GM23338 (cell line): ENCODE data around the gene MYO16. TPM values are rescaled to one million over a fixed set of nuclear protein-coding genes. Genes with fewer than 3 reads are reported as not detected.

Experiments used
- CREB1 ChIP-seq: fragments of 250-450 bp; sonication (Bioruptor Pico); IDR thresholded peaks from 2 replicates; pipeline ENCODE4 v1.5.0; 2020; ENCODE audit warnings: low read depth, mild to moderate bottlenecking, moderate library complexity
- EZH2 ChIP-seq: fragments of 200-600 bp; sonication (generic); IDR thresholded peaks from one replicate; pipeline ENCODE4 v1.8.0; 2017; ENCODE audit warnings: antibody characterized with exemption, mild to moderate bottlenecking, low read depth; ENCODE audit not compliant: unreplicated experiment
- EZH2phosphoT487 ChIP-seq: fragments of 200-600 bp; sonication (generic); IDR thresholded peaks from one replicate; pipeline ENCODE4 v1.8.1; 2018; ENCODE audit warnings: antibody characterized with exemption; ENCODE audit not compliant: unreplicated experiment
- NANOG ChIP-seq: IDR thresholded peaks from 2 replicates; pipeline ENCODE4 v1.6.1; 2016; ENCODE audit warnings: antibody characterized with exemption, borderline replicate concordance
- POLR2AphosphoS5 ChIP-seq: IDR thresholded peaks from 2 replicates; pipeline ENCODE4 v1.6.1; 2016; ENCODE audit warnings: antibody characterized with exemption, low read depth
- STAT1 ChIP-seq: IDR thresholded peaks from one replicate; pipeline ENCODE4 v1.6.1; 2016; ENCODE audit warnings: antibody characterized with exemption; ENCODE audit not compliant: unreplicated experiment
- ZNF331 ChIP-seq: fragments of 250-450 bp; sonication (Bioruptor Pico); IDR thresholded peaks from 2 replicates; pipeline ENCODE4 v1.5.0; 2020; ENCODE audit warnings: low read depth, mild to moderate bottlenecking, moderate library complexity
- polyA plus RNA-seq: library from polyadenylated mRNA; unstranded; fragments of >200 nt; fragmentation: Nextera tagmentation; extraction: Ambion mirVana; gene quantifications from 2 replicates; pipeline ENCODE4 v1.2.1, GENCODE V29; 2016
- total RNA-seq: library from RNA; depleted of rRNA; stranded (reverse); fragments of >200 nt; shearing (Covaris generic); gene quantifications from 2 replicates; pipeline ENCODE4 v1.2.3, GENCODE V29; 2014
- TF ChIP-seq, protein P1 (sequence below): fragments of 250-450 bp; sonication (Bioruptor Pico); IDR thresholded peaks from 2 replicates; pipeline ENCODE4 v1.5.0; 2020; ENCODE audit warnings: mild to moderate bottlenecking, moderate library complexity
- TF ChIP-seq, protein P2 (sequence below): IDR thresholded peaks from 2 replicates; pipeline ENCODE4 v1.6.1; 2016; ENCODE audit warnings: antibody characterized with exemption
- TF ChIP-seq, protein P3 (sequence below), 2 experiments: fragments of 200-600 bp in 1 of 2; sonication (generic) in 1 of 2; conservative IDR thresholded peaks; 2 replicates each; pipeline versions ENCODE4 v1.5.1 to v1.6.1; 2016 to 2017; ENCODE audit warnings: antibody characterized with exemption in 2 of 2, low read depth in 2 of 2, mild to moderate bottlenecking in 2 of 2, moderate library complexity in 1 of 2

The MYO16 gene
- total and polyA plus RNA-seq, 2 experiments from 2014 or later, result 0.10 to 0.13 TPM

DNA sequence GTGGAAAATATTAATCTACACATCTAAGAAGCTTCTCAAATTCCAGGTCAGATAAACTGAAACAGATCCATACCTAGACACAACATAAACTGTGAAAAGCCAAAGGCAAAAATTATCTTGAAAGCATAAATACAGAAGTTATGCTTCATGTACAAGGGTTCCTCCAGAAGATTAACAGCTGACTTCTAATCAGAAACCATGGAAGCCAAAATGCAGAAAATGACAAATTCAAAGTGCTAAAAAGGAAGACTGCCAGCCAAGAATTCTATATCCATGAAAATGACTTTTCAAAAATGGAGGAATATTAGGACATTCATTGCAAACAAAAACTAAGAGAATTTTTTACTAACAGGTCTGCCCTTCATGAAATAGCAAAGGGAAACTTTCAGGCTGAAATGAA is 72.8 kb downstream of the MYO16 start (continued):
- TF ChIP-seq, protein P1, sequence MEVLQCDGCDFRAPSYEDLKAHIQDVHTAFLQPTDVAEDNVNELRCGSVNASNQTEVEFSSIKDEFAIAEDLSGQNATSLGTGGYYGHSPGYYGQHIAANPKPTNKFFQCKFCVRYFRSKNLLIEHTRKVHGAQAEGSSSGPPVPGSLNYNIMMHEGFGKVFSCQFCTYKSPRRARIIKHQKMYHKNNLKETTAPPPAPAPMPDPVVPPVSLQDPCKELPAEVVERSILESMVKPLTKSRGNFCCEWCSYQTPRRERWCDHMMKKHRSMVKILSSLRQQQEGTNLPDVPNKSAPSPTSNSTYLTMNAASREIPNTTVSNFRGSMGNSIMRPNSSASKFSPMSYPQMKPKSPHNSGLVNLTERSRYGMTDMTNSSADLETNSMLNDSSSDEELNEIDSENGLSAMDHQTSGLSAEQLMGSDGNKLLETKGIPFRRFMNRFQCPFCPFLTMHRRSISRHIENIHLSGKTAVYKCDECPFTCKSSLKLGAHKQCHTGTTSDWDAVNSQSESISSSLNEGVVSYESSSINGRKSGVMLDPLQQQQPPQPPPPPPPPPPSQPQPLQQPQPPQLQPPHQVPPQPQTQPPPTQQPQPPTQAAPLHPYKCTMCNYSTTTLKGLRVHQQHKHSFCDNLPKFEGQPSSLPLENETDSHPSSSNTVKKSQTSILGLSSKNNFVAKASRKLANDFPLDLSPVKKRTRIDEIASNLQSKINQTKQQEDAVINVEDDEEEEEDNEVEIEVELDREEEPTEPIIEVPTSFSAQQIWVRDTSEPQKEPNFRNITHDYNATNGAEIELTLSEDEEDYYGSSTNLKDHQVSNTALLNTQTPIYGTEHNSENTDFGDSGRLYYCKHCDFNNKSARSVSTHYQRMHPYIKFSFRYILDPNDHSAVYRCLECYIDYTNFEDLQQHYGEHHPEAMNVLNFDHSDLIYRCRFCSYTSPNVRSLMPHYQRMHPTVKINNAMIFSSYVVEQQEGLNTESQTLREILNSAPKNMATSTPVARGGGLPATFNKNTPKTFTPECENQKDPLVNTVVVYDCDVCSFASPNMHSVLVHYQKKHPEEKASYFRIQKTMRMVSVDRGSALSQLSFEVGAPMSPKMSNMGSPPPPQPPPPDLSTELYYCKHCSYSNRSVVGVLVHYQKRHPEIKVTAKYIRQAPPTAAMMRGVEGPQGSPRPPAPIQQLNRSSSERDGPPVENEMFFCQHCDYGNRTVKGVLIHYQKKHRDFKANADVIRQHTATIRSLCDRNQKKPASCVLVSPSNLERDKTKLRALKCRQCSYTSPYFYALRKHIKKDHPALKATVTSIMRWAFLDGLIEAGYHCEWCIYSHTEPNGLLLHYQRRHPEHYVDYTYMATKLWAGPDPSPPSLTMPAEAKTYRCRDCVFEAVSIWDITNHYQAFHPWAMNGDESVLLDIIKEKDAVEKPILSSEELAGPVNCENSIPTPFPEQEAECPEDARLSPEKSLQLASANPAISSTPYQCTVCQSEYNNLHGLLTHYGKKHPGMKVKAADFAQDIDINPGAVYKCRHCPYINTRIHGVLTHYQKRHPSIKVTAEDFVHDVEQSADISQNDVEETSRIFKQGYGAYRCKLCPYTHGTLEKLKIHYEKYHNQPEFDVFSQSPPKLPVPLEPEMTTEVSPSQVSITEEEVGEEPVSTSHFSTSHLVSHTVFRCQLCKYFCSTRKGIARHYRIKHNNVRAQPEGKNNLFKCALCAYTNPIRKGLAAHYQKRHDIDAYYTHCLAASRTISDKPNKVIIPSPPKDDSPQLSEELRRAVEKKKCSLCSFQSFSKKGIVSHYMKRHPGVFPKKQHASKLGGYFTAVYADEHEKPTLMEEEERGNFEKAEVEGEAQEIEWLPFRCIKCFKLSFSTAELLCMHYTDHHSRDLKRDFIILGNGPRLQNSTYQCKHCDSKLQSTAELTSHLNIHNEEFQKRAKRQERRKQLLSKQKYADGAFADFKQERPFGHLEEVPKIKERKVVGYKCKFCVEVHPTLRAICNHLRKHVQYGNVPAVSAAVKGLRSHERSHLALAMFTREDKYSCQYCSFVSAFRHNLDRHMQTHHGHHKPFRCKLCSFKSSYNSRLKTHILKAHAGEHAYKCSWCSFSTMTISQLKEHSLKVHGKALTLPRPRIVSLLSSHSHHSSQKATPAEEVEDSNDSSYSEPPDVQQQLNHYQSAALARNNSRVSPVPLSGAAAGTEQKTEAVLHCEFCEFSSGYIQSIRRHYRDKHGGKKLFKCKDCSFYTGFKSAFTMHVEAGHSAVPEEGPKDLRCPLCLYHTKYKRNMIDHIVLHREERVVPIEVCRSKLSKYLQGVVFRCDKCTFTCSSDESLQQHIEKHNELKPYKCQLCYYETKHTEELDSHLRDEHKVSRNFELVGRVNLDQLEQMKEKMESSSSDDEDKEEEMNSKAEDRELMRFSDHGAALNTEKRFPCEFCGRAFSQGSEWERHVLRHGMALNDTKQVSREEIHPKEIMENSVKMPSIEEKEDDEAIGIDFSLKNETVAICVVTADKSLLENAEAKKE (CRISPR knock-in tag), result no peak
- TF ChIP-seq NANOG, result no peak
- TF ChIP-seq EZH2, result no peak
- TF ChIP-seq, protein P2, sequence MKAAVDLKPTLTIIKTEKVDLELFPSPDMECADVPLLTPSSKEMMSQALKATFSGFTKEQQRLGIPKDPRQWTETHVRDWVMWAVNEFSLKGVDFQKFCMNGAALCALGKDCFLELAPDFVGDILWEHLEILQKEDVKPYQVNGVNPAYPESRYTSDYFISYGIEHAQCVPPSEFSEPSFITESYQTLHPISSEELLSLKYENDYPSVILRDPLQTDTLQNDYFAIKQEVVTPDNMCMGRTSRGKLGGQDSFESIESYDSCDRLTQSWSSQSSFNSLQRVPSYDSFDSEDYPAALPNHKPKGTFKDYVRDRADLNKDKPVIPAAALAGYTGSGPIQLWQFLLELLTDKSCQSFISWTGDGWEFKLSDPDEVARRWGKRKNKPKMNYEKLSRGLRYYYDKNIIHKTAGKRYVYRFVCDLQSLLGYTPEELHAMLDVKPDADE, result no peak
- TF ChIP-seq ZNF331 (CRISPR knock-in tag), result no peak
- TF ChIP-seq, protein P3, sequence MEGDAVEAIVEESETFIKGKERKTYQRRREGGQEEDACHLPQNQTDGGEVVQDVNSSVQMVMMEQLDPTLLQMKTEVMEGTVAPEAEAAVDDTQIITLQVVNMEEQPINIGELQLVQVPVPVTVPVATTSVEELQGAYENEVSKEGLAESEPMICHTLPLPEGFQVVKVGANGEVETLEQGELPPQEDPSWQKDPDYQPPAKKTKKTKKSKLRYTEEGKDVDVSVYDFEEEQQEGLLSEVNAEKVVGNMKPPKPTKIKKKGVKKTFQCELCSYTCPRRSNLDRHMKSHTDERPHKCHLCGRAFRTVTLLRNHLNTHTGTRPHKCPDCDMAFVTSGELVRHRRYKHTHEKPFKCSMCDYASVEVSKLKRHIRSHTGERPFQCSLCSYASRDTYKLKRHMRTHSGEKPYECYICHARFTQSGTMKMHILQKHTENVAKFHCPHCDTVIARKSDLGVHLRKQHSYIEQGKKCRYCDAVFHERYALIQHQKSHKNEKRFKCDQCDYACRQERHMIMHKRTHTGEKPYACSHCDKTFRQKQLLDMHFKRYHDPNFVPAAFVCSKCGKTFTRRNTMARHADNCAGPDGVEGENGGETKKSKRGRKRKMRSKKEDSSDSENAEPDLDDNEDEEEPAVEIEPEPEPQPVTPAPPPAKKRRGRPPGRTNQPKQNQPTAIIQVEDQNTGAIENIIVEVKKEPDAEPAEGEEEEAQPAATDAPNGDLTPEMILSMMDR (conservative IDR thresholded peaks at IDR 0.05; ENCODE audit: low read depth in 2 of 2), result no peak
- TF ChIP-seq CREB1 (CRISPR knock-in tag), result no peak
- no peak for TF ChIP-seq EZH2phosphoT487
- no peak for TF ChIP-seq POLR2AphosphoS5
- no peak for TF ChIP-seq STAT1
